GM19455 (cell line): ENCODE results near the gene ERBB2.
A peak's percentile ranks its signal among the peaks of the same experiment; 100 is the strongest.
"Not testable (repeated sequence)": the region's sequence is repeated elsewhere in the genome, so short reads cannot be mapped to it uniquely, and the experiment has no call there.

ENCODE experiments used
- ATAC-seq: cut with Tn5 transposase; IDR thresholded peaks from one replicate; pipeline ENCODE4 v1.9.1; 2021; ENCODE audit not compliant: unreplicated experiment

Gene ERBB2

DNA sequence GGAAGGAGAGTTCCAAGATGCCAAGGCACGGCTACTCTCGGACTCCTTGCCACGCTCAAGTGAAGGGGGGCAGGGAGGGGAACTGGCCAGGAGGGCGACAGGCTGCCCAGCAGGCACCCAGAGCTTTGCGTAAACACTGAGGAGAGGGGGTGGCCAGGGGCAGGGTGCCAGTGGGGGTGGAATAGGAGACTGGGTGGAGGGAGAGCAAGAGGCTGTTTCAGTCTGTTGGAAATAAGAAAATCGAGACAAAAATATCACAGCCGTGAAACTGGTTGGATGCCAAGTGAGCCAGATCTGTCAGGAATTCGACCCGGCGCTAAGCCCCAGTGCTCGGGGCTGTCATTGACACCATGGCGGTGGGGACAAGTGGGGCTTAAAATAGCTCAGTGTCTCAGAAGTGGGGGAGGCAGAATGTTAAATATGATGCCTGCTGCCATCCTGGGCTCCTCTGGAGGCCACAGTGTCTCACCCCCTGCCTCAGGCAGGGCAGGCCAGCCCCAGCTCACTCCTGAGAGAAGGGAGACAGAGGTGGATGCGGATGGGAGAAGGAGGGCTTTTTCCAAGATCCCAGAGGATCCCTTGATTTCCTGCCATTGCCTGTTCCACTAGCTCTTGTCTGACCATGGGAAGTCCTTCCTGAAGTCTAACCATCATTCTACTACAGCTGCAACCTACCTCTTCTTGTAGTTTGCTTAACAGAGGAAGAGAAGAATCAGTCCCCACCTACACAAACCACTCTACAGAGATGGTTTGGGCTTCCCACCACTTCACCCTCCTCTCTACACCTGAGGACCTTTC, 22.1 kb upstream of the ERBB2 start:
- no peak for ATAC-seq

GRCh38 chr17:39678340-39679116, 21.3 kb upstream of the ERBB2 start:
- no peak for ATAC-seq

GRCh38 chr17:39679521-39680192, 20.2 kb upstream of the ERBB2 start:
- ATAC-seq = no peak

DNA sequence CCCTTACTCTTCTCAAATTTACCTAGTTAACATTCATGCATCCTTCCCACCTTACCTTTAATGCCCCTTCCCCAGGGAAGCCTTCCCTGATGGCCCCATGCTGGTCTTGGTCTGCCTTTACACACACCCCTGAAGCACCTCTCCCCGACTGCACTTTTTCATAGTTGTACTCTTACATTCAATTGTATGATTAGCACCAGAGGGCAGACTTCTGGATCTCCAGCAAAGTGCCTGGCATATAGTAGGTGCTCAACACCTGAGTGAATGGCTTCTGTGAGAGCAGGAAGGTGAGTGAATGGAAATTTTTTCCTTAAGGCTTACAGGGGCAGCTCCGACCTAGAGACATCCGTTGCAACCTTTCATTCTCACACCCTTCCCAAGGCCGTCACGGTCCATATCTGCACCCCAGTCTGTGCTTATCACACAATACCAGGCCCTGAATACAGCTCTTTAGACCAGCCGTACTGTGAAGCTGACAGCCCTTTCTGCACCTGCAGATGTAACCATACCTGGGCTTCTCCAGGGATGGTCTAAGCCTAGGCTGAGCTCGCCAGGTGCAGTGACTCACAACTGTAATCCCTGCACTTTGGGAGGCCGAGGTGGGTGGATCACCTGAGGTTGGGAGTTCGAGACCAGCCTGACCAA, 16.4 kb upstream of the ERBB2 start:
- no peak for ATAC-seq

DNA sequence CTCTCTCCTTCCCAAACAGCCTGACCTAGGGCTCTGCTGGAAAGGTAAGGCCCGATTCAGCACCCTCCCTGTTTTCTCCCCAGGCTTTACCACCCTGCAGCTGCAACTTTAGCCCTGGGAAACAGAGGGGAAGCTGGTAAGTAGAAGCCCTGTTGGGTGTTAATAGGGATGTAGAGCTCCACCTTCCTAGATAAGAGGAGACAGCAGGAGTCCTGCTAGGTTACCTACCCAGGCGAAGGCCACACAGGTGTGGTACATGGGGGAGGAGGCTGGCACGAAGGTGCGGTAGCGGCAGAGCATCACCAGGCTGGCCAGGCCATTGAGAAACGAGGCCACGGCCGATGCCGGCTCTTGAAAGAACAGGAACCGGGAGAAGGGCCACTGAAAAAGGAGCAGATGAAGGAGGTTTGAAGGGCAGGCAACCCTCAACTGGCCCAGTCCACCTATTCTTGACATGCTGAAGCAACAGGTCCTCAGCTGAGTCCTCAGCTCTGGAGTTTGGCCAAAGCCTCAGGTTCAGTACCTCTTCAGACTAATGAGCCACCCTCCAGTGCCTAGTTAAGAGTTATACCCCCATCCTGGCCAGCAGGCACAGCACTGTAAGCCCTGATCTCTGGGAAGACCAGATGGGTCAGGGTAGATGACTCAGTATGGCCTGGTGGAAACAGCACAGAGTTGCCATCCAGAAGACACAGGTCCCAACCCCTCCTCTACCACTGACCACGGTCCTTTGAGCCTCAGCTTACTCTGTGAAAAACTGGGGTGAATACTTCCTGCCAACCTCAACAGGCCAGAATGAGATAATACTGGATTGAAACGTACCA, 15.3 kb upstream of the ERBB2 start:
- no peak for ATAC-seq

DNA sequence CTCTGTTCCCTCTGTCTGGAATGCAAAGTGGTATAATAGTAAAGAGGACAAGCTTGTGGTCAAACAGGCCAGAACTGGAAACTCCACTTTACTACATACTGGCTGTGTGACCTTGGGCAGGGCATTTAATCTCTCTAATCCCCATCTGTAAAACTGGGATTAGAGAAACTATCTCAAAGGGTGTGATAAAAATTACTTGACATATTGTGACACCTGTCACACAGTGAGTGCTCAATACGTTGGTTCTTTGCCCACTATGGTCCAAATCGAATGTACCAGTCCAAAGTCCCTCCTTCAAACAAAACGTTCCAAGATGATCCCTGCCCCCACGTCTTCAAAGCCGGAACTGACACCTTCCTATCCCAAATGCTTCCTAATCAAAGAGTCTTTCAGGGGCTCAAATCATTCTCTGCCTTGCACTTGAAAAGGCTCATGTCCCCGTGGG, 12.7 kb upstream of the ERBB2 start:
- no peak for ATAC-seq

GRCh38 chr17:39687546-39688474, 12.1 kb upstream of the ERBB2 start, which contains the start of gene PGAP3:
Gene PGAP3 (minus strand): TSS chr17:39688057. CDS start chr17:39688014, 43 bp downstream.
- ATAC-seq = peak; percentile 92

GRCh38 chr17:39688475-39688835, 11.4 kb upstream of the ERBB2 start:
- no peak for ATAC-seq

- ATAC-seq = no peak
Measured at GRCh38 chr17:39688945-39689344, 10.9 kb upstream of the ERBB2 start.

DNA sequence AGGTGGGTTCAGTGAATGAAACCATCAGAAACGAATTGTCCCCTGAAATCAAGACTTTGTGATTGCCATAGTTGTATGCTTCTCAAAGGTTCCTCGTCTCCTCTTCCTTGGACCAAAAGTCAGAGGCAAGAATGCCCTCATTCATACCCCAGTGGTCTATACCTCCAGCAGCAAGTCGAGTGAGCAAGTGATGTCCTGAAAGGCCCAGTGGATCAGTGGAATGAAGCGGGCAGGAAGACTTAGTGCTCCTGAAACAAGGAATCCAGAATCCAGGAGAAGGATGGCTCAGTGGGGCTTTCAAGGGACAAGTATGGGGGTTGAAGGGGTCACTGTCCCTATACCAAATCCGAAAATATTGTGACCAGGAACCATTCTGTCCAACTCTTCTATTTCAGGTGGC, 5.3 kb upstream of the ERBB2 start:
- no peak for ATAC-seq

DNA sequence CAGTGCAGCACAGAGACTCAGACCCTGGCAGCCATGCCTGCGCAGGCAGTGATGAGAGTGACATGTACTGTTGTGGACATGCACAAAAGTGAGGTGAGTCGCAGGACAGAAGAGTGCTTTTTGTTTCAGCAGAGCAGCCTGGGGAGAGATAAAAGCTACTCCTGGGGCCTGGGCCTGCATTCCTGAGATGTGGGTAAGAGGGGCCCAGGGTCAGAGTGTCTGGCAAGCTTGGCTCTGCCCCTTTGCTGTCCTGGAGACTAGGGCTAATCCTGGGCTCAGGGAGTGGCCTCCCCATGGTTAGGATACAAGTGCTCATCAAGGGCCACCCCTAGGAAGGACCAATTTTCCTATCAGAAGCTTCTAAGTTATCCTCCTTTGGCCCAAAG, 4.8 kb upstream of the ERBB2 start:
- ATAC-seq = no peak

- no peak for ATAC-seq
Measured at GRCh38 chr17:39696731-39697130, 3.1 kb upstream of the ERBB2 start.

DNA sequence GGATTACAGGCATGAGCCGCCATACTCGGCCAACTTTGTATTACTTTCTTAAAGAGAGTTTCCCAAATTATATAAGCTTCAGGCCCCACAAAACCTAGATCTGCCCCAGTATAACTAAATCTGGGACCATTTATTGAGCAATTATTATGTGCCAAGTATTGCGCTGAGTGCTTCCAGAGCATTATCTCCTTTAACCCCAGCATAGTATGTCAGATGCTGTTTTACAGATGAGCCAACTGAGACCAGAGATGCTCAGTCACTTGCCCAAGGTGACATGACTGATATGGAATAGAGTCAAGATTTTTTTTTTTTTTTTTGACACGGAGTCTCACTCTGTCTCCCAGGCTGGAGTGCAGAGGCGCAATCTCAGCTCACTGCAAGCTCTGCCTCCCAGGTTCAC, 1.9 kb upstream of the ERBB2 start:
- no peak for ATAC-seq

GRCh38 chr17:39699157-39699817, 577 bp upstream of the ERBB2 start:
- ATAC-seq = not testable (repeated sequence)

GRCh38 chr17:39700148-39700987, 504 bp downstream of the ERBB2 start:
- ATAC-seq = no peak

- ATAC-seq = no peak
Measured at GRCh38 chr17:39701012-39701783, 1.3 kb downstream of the ERBB2 start.

GRCh38 chr17:39701784-39702422, 2.0 kb downstream of the ERBB2 start:
- no peak for ATAC-seq
